GM19372 (cell line): ENCODE results near the gene KCNJ15.

Experiments used
- ATAC-seq: cut with Tn5 transposase; IDR thresholded peaks from one replicate; pipeline ENCODE4 v1.9.1; 2021; ENCODE audit warnings: mild to moderate bottlenecking, low read depth, moderate library complexity; ENCODE audit not compliant: unreplicated experiment

KCNJ15 gene

GRCh38 chr21:38351176-38351959 is 94.6 kb downstream of the KCNJ15 start:
- no peak for ATAC-seq

GRCh38 chr21:38351961-38352521 is 95.2 kb downstream of the KCNJ15 start:
- ATAC-seq, result peak; percentile 14

- ATAC-seq, result peak; percentile 56
Observed at GRCh38 chr21:38352536-38353219, 95.9 kb downstream of the KCNJ15 start.

- ATAC-seq, result no peak
Observed at GRCh38 chr21:38354231-38354630, 97.4 kb downstream of the KCNJ15 start.

- no peak for ATAC-seq
Observed at GRCh38 chr21:38354746-38355145, 98.0 kb downstream of the KCNJ15 start.

GRCh38 chr21:38355353-38355752 is 98.6 kb downstream of the KCNJ15 start:
- no peak for ATAC-seq

GRCh38 chr21:38355992-38356781 is 99.4 kb downstream of the KCNJ15 start:
- peak; percentile 52 for ATAC-seq
